H1 (cell line): ENCODE measurements around the gene NTMT1. TPM values are rescaled to one million over a fixed set of nuclear protein-coding genes. Genes with fewer than 3 reads are reported as not detected.

Experiments
- CTCF ChIA-PET: fragments of 300-600 bp; sonication (Branson Sonifier 250); formaldehyde crosslinking; loops from one replicate; lab custom pipeline; 2021; ENCODE audit not compliant: partially characterized antibody; lab: Charles Lee
- POLR2A ChIA-PET: fragments of 300-600 bp; sonication (Branson Sonifier 250); formaldehyde crosslinking; loops from one replicate; lab custom pipeline; 2021; ENCODE audit warnings: inconsistent platforms; ENCODE audit not compliant: partially characterized antibody; lab: Charles Lee
- DNase-seq, 2 experiments: peaks; one replicate each; pipeline versions ENCODE4 v3.0.0 to v3.0.0-alpha.2; 2010 to 2022; ENCODE audit warnings: low spot score in 2 of 2, low read depth in 1 of 2, mixed read lengths in 1 of 2
- FAIRE-seq: peaks from 2 replicates; lab custom pipeline; 2011; peaks lifted over from hg19 to GRCh38; lab: Jason Lieb, UNC
- H2AFZ ChIP-seq: 2 replicates; pipeline ENCODE4 v1.8.1; 2012; ENCODE audit warnings: low read length, inconsistent platforms
- H2AK5ac ChIP-seq: 2 replicates; pipeline ENCODE4 v1.6.1; 2013; ENCODE audit warnings: low read depth, low read length
- H2BK120ac ChIP-seq: replicated peaks from 2 replicates; pipeline ENCODE3; 2013; ENCODE audit warnings: low read depth, low read length, inconsistent platforms
- H2BK12ac ChIP-seq: 2 replicates; pipeline ENCODE4 v1.6.1; 2013; ENCODE audit warnings: low read depth, low read length
- H2BK15ac ChIP-seq: 2 replicates; pipeline ENCODE4 v1.6.1; 2013; ENCODE audit warnings: low read length
- H2BK20ac ChIP-seq: 2 replicates; pipeline ENCODE4 v1.6.1; 2013; ENCODE audit warnings: low read length
- H2BK5ac ChIP-seq: 2 replicates; pipeline ENCODE4 v1.6.1; 2013; ENCODE audit warnings: low read depth, low read length
- H3K14ac ChIP-seq: 2 replicates; pipeline ENCODE4 v1.6.1; 2013; ENCODE audit warnings: inconsistent platforms; ENCODE audit not compliant: insufficient read length
- H3K18ac ChIP-seq: 2 replicates; pipeline ENCODE4 v1.6.1; 2013; ENCODE audit warnings: low read length; ENCODE audit errors: extremely low read depth
- H3K23ac ChIP-seq: 2 replicates; pipeline ENCODE4 v1.6.1; 2013; ENCODE audit warnings: inconsistent platforms; ENCODE audit not compliant: insufficient read length
- H3K23me2 ChIP-seq: 2 replicates; pipeline ENCODE4 v1.6.1; 2013; ENCODE audit warnings: low read depth, low read length
- H3K27ac ChIP-seq: 2 replicates; pipeline ENCODE4 v1.6.1; 2011; ENCODE audit warnings: low read depth, low read length, inconsistent platforms
- H3K27me3 ChIP-seq, 4 experiments: replicated peaks in 1 of 4; 1 replicate in 1 of 4; 2 replicates in 3 of 4; pipeline versions ENCODE4 v1.6.1 to v1.8.1; 2011 to 2013; ENCODE audit warnings: low read length in 3 of 4, mild to moderate bottlenecking in 3 of 4, inconsistent platforms in 2 of 4, mixed read lengths in 2 of 4, moderate library complexity in 1 of 4; ENCODE audit not compliant: control insufficient read depth in 3 of 4, insufficient read depth in 3 of 4; ENCODE audit errors: extremely low read depth in 1 of 4
- H3K36me3 ChIP-seq, 4 experiments: 2 replicates each; pipeline versions ENCODE4 v1.6.1 to v1.8.1; 2011 to 2013; ENCODE audit warnings: mild to moderate bottlenecking in 4 of 4, low read length in 3 of 4, moderate library complexity in 2 of 4, control low read depth in 1 of 4, inconsistent platforms in 1 of 4; ENCODE audit not compliant: insufficient read depth in 4 of 4, control insufficient read depth in 2 of 4
- H3K4ac ChIP-seq: replicated peaks from 2 replicates; pipeline ENCODE3; 2013; ENCODE audit warnings: low read length, low read depth, mixed read lengths, inconsistent platforms; ENCODE audit not compliant: insufficient read length
- H3K4me1 ChIP-seq, 4 experiments: replicated peaks in 1 of 4; 1 replicate in 1 of 4; 2 replicates in 3 of 4; pipeline versions ENCODE4 v1.6.1 to v1.8.1; 2011 to 2013; ENCODE audit warnings: low read length in 3 of 4, inconsistent platforms in 2 of 4, mixed read lengths in 1 of 4; ENCODE audit not compliant: insufficient read depth in 4 of 4, control insufficient read depth in 3 of 4
- H3K4me2 ChIP-seq, 2 experiments: 2 replicates each; pipeline versions ENCODE4 v1.6.1 to v1.8.1; 2011 to 2013; ENCODE audit warnings: low read depth in 2 of 2, low read length in 2 of 2, control low read depth in 1 of 2, inconsistent platforms in 1 of 2, mild to moderate bottlenecking in 1 of 2; ENCODE audit not compliant: insufficient read depth in 1 of 2
- H3K4me3 ChIP-seq, 4 experiments: fragments of 200-600, 300-600 bp in 1 of 4; sonication (generic), shearing (Covaris generic), sonication (Bioruptor Twin) in 1 of 4; 2 replicates each; pipeline versions ENCODE4 v1.5.1 to v1.8.1; 2011 to 2016; ENCODE audit warnings: low read length in 4 of 4, low read depth in 3 of 4, control low read depth in 2 of 4, inconsistent platforms in 2 of 4, mild to moderate bottlenecking in 2 of 4, mixed read lengths in 1 of 4, moderate library complexity in 1 of 4; ENCODE audit not compliant: insufficient read depth in 2 of 4; ENCODE audit errors: extremely low read depth in 1 of 4
- H3K56ac ChIP-seq: replicated peaks from 2 replicates; pipeline ENCODE3; 2013; ENCODE audit warnings: low read depth, mild to moderate bottlenecking, mixed read lengths, low read length, inconsistent platforms; ENCODE audit not compliant: insufficient read length
- H3K79me1 ChIP-seq: 2 replicates; pipeline ENCODE4 v1.6.1; 2013; ENCODE audit warnings: low read depth, low read length, control low read depth
- H3K79me2 ChIP-seq, 2 experiments: 2 replicates each; pipeline versions ENCODE4 v1.6.1 to v1.8.1; 2012 to 2013; ENCODE audit warnings: low read length in 2 of 2, mild to moderate bottlenecking in 2 of 2, inconsistent platforms in 1 of 2; ENCODE audit not compliant: insufficient read depth in 2 of 2, control insufficient read depth in 1 of 2
- H3K9ac ChIP-seq, 4 experiments: replicated peaks in 1 of 4; 1 replicate in 1 of 4; 2 replicates in 3 of 4; pipeline versions ENCODE4 v1.6.1 to v1.8.1; 2011 to 2013; ENCODE audit warnings: low read depth in 3 of 4, low read length in 3 of 4, control low read depth in 2 of 4, mild to moderate bottlenecking in 2 of 4, moderate library complexity in 2 of 4, inconsistent platforms in 1 of 4; ENCODE audit errors: extremely low read depth in 1 of 4
- H3K9me3 ChIP-seq, 2 experiments: 2 replicates each; pipeline versions ENCODE4 v1.6.1 to v1.8.1; 2012 to 2013; ENCODE audit warnings: mild to moderate bottlenecking in 2 of 2, moderate library complexity in 2 of 2, control low read depth in 1 of 2, inconsistent platforms in 1 of 2, low read depth in 1 of 2, low read length in 1 of 2, mixed read lengths in 1 of 2; ENCODE audit not compliant: insufficient read depth in 2 of 2
- H4K20me1 ChIP-seq, 2 experiments: replicated peaks in 1 of 2; 2 replicates each; pipeline versions ENCODE3 to v1.8.1; 2011 to 2013; ENCODE audit warnings: inconsistent platforms in 2 of 2, low read length in 2 of 2, mild to moderate bottlenecking in 1 of 2; ENCODE audit not compliant: insufficient read depth in 2 of 2, control insufficient read depth in 1 of 2
- H4K5ac ChIP-seq: 2 replicates; pipeline ENCODE4 v1.6.1; 2013; ENCODE audit warnings: low read length, low read depth, mixed read lengths, inconsistent platforms; ENCODE audit not compliant: insufficient read length
- H4K8ac ChIP-seq: 2 replicates; pipeline ENCODE4 v1.8.0; 2013; ENCODE audit warnings: mild to moderate bottlenecking, moderate library complexity, low read length, inconsistent platforms; ENCODE audit not compliant: insufficient read depth; ENCODE audit errors: extremely low read depth
- H4K91ac ChIP-seq: replicated peaks from 2 replicates; pipeline ENCODE3; 2013; ENCODE audit warnings: low read length, mixed read lengths, inconsistent platforms; ENCODE audit not compliant: insufficient read length
- CBX8 ChIP-seq: fragments of 300-800, 300-1000 bp; sonication (generic); IDR thresholded peaks from 2 replicates; pipeline ENCODE4 v1.7.1; 2016; ENCODE audit warnings: low read depth, low read length, borderline replicate concordance
- CEBPB ChIP-seq: IDR thresholded peaks from 2 replicates; pipeline ENCODE4 v1.6.1; 2012; ENCODE audit warnings: low read depth, low read length
- JUND ChIP-seq: IDR thresholded peaks from 2 replicates; pipeline ENCODE4 v1.6.1; 2011; ENCODE audit warnings: mild to moderate bottlenecking, improper control_type of control experiment, low read length
- NRF1 ChIP-seq: IDR thresholded peaks from 2 replicates; pipeline ENCODE4 v1.6.1; 2011; ENCODE audit warnings: mild to moderate bottlenecking, low read depth, low read length, improper control_type of control experiment
- POU5F1 ChIP-seq: IDR thresholded peaks from 2 replicates; pipeline ENCODE4 v1.6.1; 2011; ENCODE audit warnings: low read depth, mild to moderate bottlenecking, low read length, moderate library complexity
- SAP30 ChIP-seq: fragments of 300-600 bp; sonication (generic); IDR thresholded peaks from 2 replicates; pipeline ENCODE4 v1.7.1; 2012; ENCODE audit warnings: low read length, moderate library complexity, mild to moderate bottlenecking, inconsistent platforms; ENCODE audit not compliant: insufficient read depth, insufficient replicate concordance
- SRF ChIP-seq: IDR thresholded peaks from 2 replicates; pipeline ENCODE4 v1.6.1; 2011; ENCODE audit warnings: mild to moderate bottlenecking, low read depth, low read length, moderate library complexity
- WGBS, 2 experiments: shearing (Covaris generic) in 1 of 2; methylation state at CpG; one replicate each; pipeline versions ENCODE4 v1.1.6 to v1.1.7; 2013 to 2015; ENCODE audit warnings: low lambda C conversion rate in 2 of 2, mixed read lengths in 2 of 2, inconsistent platforms in 1 of 2, low coverage in 1 of 2, missing lambda C conversion rate in 1 of 2; ENCODE audit not compliant: insufficient replicate concordance in 2 of 2, insufficient coverage in 1 of 2, insufficient read length in 1 of 2; ENCODE audit errors: extremely low coverage in 1 of 2, missing lambda C conversion rate in 1 of 2; 5-methylcytosine and 5-hydroxymethylcytosine counted together
- polyA plus RNA-seq, 7 experiments: library from polyadenylated mRNA; depleted of rRNA in 3 of 7; stranded (reverse) in 5 of 7; unstranded in 2 of 7; fragments of >200 nt in 5 of 7; fragments of 200-250 nt in 2 of 7; gene quantifications; 1 replicate in 5 of 7; 2 replicates in 1 of 7; 4 replicates in 1 of 7; pipeline versions ENCODE4 v1.2.1 to v1.2.3, GENCODE V29; 2011 to 2013; ENCODE audit warnings: missing spikeins in 2 of 7, mixed read lengths in 2 of 7
- total RNA-seq: library from RNA; stranded (reverse); fragmentation: NEBNext Ultra II Directional; extraction: Animal tissue kit (Norgen Biotek cat#: 25700); gene quantifications from 2 replicates; pipeline ENCODE4 v1.2.1, GENCODE V29; 2021
- TF ChIP-seq, protein P1 (sequence below): IDR thresholded peaks from 2 replicates; pipeline ENCODE4 v1.6.1; 2012; ENCODE audit warnings: inconsistent platforms
- TF ChIP-seq, protein P2 (sequence below), 3 experiments: IDR thresholded peaks; 1 replicate in 2 of 3; 2 replicates in 1 of 3; pipeline versions ENCODE4 v1.5.1 to v1.6.1; 2011; ENCODE audit warnings: low read length in 3 of 3, mild to moderate bottlenecking in 3 of 3, inconsistent platforms in 2 of 3, low read depth in 1 of 3, moderate library complexity in 1 of 3; ENCODE audit not compliant: insufficient read depth in 1 of 3; ENCODE audit errors: control extremely low read depth in 1 of 3

NTMT1 gene
- total and polyA plus RNA-seq, 2 of the 8 experiments (the other 6 are each of a cell fraction or from before 2014, with no cell fraction given) = 66.8 to 70.2 TPM

DNA sequence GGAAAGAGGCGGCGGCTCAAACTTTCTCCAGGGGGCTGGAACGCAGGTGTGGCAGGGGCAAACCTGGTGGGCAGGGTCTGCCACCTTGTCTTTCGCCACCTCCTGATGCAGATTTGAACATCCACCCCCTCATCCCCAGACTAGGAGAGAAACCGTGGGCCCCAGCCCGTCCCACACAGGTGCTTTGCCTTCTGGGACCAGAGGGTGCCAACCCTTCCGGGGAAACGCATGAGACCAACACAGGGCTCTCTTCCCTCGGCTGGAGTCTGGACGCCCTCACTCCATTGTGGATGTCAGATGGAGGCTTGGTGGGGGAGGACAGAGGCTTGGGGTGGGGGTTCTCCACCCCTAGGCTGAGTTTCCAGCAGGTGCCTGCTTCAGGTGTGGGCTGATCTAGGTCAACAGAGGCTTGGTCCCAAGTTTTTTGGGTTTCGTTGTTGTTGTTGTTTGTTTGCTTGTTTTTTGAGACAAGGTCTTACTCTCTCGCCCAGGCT, 14.6 kb upstream of the NTMT1 start:
- no peak overlapping the region for H3K9ac ChIP-seq
- H3K79me1 ChIP-seq = no peaks in the 10 kb centered on the region
- CTCF ChIA-PET = interaction anchor here (0.6 to 6.2 kb wide), 43 partner anchors 11 to 1683 kb away, joined by 3 to 71 read pairs (median 4); partner anchors contain the start of genes C9orf50 and NTMT1
- whole genome bisulfite sequencing, 2 experiments = 43% methylated on average over 11 of the region's 12 CpGs; no CpG with 5 or more reads in 1 of the 2 experiments
- H3K23me2 ChIP-seq = peaks cover 8% of the 10 kb centered on the region; the same call in 1 of the 2 replicates
- peak overlapping the region in 2 of 4 experiments; percentile 65 to 91; a peak in 4 of 8 replicates for H3K4me3 ChIP-seq
- H2BK12ac ChIP-seq = 0 out of 2 replicates have a peak overlapping the region, but pooled peaks have one; percentile 35
- peaks cover 0 to 7% (median 4%) of the 10 kb centered on the region in 4 experiments; a peak in 5 of 7 replicates for H3K27me3 ChIP-seq
- FAIRE-seq (no peak), DNase-seq (no peak)
- H3K14ac ChIP-seq = no peak overlapping the region
- peaks cover 0 to 21% (median 10%) of the 10 kb centered on the region in 4 experiments; a peak in 6 of 7 replicates for H3K4me1 ChIP-seq
- H2AFZ ChIP-seq = peak overlapping the region; percentile 74; the same call in 1 of the 2 replicates
- no peaks in the 10 kb centered on the region for H3K9me3 ChIP-seq
- no peak overlapping the region for H3K4ac ChIP-seq
- H4K5ac ChIP-seq = no peak overlapping the region
- H3K56ac ChIP-seq = no peak overlapping the region
- H2BK20ac ChIP-seq = no peak overlapping the region
- no peak overlapping the region for H3K27ac ChIP-seq
- no peak overlapping the region for H3K23ac ChIP-seq
- H2AK5ac ChIP-seq = no peak overlapping the region
- H3K79me2 ChIP-seq = no peaks in the 10 kb centered on the region
- peak overlapping the region; percentile 11 to 92 for H3K4me2 ChIP-seq
- peak overlapping the region; percentile 73; the same call in 1 of the 2 replicates for H2BK5ac ChIP-seq
- POLR2A ChIA-PET = interaction anchor here (0.8 to 1.1 kb wide), 3 partner anchors 118 to 472 kb away, joined by 3 to 6 read pairs (median 3); no protein-coding TSS in a partner anchor
- no peak overlapping the region for H4K8ac ChIP-seq
- no peaks in the 10 kb centered on the region for H3K36me3 ChIP-seq
- H3K18ac ChIP-seq = peak overlapping the region; percentile 24
- H4K20me1 ChIP-seq = no peaks in the 10 kb centered on the region
- H2BK15ac ChIP-seq = no peak overlapping the region
- no peak overlapping the region for H2BK120ac ChIP-seq
- H4K91ac ChIP-seq = no peak overlapping the region
- TF ChIP-seq NRF1 (no peak), SAP30 (no peak), CBX8 (no peak), SRF (no peak), CEBPB (no peak), JUND (no peak), POU5F1 (no peak)
- TF ChIP-seq, protein P1, sequence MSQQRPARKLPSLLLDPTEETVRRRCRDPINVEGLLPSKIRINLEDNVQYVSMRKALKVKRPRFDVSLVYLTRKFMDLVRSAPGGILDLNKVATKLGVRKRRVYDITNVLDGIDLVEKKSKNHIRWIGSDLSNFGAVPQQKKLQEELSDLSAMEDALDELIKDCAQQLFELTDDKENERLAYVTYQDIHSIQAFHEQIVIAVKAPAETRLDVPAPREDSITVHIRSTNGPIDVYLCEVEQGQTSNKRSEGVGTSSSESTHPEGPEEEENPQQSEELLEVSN = no peak
- TF ChIP-seq, protein P2, sequence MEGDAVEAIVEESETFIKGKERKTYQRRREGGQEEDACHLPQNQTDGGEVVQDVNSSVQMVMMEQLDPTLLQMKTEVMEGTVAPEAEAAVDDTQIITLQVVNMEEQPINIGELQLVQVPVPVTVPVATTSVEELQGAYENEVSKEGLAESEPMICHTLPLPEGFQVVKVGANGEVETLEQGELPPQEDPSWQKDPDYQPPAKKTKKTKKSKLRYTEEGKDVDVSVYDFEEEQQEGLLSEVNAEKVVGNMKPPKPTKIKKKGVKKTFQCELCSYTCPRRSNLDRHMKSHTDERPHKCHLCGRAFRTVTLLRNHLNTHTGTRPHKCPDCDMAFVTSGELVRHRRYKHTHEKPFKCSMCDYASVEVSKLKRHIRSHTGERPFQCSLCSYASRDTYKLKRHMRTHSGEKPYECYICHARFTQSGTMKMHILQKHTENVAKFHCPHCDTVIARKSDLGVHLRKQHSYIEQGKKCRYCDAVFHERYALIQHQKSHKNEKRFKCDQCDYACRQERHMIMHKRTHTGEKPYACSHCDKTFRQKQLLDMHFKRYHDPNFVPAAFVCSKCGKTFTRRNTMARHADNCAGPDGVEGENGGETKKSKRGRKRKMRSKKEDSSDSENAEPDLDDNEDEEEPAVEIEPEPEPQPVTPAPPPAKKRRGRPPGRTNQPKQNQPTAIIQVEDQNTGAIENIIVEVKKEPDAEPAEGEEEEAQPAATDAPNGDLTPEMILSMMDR (IDR thresholded peaks at IDR 0.05; ENCODE audit: control extremely low read depth in 1 of 3, insufficient read depth in 1 of 3, low read depth in 1 of 3, low read length in 3 of 3) = no peak
